Smooth muscle cell (in vitro differentiated cells): ENCODE measurements around the gene COL1A1. TPM values are rescaled to one million over a fixed set of nuclear protein-coding genes. Genes with fewer than 3 reads are reported as not detected.

Experiments used
- DNase-seq: peaks from one replicate; lab custom pipeline; 2025; ENCODE audit not compliant: unreplicated experiment; lab: John Stamatoyannopoulos, UW
- H2AFZ ChIP-seq: fragments of 200-600 bp; sonication (generic); 2 replicates; pipeline ENCODE4 v1.6.0; 2016; ENCODE audit warnings: antibody characterized with exemption, low read depth, mild to moderate bottlenecking
- H3F3A ChIP-seq: fragments of 200-600 bp; sonication (generic); 2 replicates; pipeline ENCODE4 v1.6.0; 2017; ENCODE audit warnings: antibody characterized with exemption, low read depth
- H3K27ac ChIP-seq: fragments of 200-600 bp; sonication (generic); 2 replicates; pipeline ENCODE4 v1.5.1; 2016; ENCODE audit warnings: low read depth, mild to moderate bottlenecking
- H3K27me3 ChIP-seq: fragments of 200-600 bp; sonication (generic); 2 replicates; pipeline ENCODE4 v1.6.1; 2016; ENCODE audit warnings: low read depth, mild to moderate bottlenecking
- H3K36me3 ChIP-seq: fragments of 200-600 bp; sonication (generic); 2 replicates; pipeline ENCODE4 v1.5.1; 2016; ENCODE audit warnings: low read depth
- H3K4me1 ChIP-seq: fragments of 200-600 bp; sonication (generic); 2 replicates; pipeline ENCODE4 v1.5.1; 2016; ENCODE audit warnings: low read depth
- H3K4me2 ChIP-seq: fragments of 200-600 bp; sonication (generic); 2 replicates; pipeline ENCODE4 v1.6.0; 2016; ENCODE audit warnings: mild to moderate bottlenecking
- H3K4me3 ChIP-seq: fragments of 200-600 bp; sonication (generic); 2 replicates; pipeline ENCODE4 v1.5.1; 2016; ENCODE audit warnings: mild to moderate bottlenecking
- H3K79me2 ChIP-seq: fragments of 200-600 bp; sonication (generic); 2 replicates; pipeline ENCODE4 v1.6.0; 2016; ENCODE audit warnings: low read depth, mild to moderate bottlenecking
- H3K9ac ChIP-seq: fragments of 200-600 bp; sonication (generic); 2 replicates; pipeline ENCODE4 v1.6.0; 2016; ENCODE audit warnings: low read depth
- H3K9me3 ChIP-seq: fragments of 200-600 bp; sonication (generic); replicated peaks from 2 replicates; pipeline ENCODE4 v1.5.1; 2016; ENCODE audit warnings: low read depth
- H4K20me1 ChIP-seq: fragments of 200-600 bp; sonication (generic); 2 replicates; pipeline ENCODE4 v1.6.0; 2016; ENCODE audit warnings: low read depth
- WGBS: methylation state at CpG from one replicate; pipeline ENCODE4 v1.1.7; 2016; ENCODE audit warnings: low lambda C conversion rate; 5-methylcytosine and 5-hydroxymethylcytosine counted together
- polyA plus RNA-seq: library from polyadenylated mRNA; unstranded; fragments of >200 nt; fragmentation: Nextera tagmentation; extraction: Ambion mirVana; gene quantifications from 2 replicates; pipeline ENCODE4 v1.2.1, GENCODE V29; 2016
- total RNA-seq: library from RNA; depleted of rRNA; stranded (reverse); fragments of >200 nt; gene quantifications from 2 replicates; pipeline ENCODE4 v1.2.3, GENCODE V29; 2014
- TF ChIP-seq, protein P1 (sequence below): fragments of 200-600 bp; sonication (generic); IDR thresholded peaks from 2 replicates; pipeline ENCODE4 v1.5.1; 2017; ENCODE audit warnings: borderline replicate concordance, mild to moderate bottlenecking, antibody characterized with exemption; ENCODE audit not compliant: insufficient read depth, poor library complexity, severe bottlenecking

The COL1A1 gene
- total and polyA plus RNA-seq, 2 experiments from 2014 or later: 4,141 to 25,649 TPM

DNA sequence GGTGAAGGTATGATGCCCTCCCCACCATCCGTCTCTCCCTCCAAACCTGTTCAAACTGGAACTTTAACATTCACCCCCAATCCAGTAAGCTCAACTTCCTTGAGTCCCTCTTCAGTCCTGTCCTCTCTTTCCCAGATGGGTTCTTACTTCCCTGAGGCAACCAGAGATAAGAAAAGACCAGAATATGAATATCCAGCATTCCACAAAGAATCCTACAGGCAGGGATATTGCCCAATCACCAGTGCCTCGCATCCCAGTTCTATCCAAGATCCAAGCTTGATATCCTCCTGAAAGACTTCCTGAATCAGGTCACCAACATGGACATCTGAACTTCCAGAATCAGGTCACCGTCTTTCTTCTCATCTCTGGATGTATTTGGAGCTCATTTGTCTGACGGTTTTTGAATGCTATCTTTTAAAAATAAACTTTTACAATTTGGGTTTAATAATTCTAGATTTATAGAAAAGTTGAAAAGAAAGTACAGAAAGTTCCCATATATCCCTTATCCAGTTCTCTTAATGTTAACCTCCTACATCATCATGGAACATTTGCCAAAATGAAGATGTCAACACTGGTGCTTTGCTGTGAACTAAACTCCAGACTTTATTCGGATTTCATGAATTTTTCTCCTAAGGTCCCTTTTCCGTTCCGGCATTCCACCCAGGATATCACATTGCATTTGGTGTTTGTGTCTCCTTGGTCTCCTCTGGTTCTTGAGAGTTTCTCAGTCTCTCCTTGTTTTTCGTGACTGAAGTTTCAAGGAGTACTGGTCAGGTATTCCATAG, 13.7 kb upstream of the COL1A1 start:
- Histone ChIP-seq H2AFZ (no peak overlapping the region), H3K4me1 (peaks cover 32% of the 10 kb centered on the region), H3K27me3 (no peaks in the 10 kb centered on the region), H3K9me3 (no peaks in the 10 kb centered on the region), H3F3A (peaks cover 39% of the 10 kb centered on the region), H4K20me1 (no peaks in the 10 kb centered on the region), H3K4me3 (no peak overlapping the region), H3K4me2 (peak overlapping the region; percentile 54), H3K27ac (peak overlapping the region; percentile 99), H3K36me3 (no peaks in the 10 kb centered on the region), H3K9ac (peak overlapping the region; percentile 13), H3K79me2 (no peaks in the 10 kb centered on the region)
- WGBS: 66% methylated on average over 8 of the region's 8 CpGs
- TF ChIP-seq, protein P1, sequence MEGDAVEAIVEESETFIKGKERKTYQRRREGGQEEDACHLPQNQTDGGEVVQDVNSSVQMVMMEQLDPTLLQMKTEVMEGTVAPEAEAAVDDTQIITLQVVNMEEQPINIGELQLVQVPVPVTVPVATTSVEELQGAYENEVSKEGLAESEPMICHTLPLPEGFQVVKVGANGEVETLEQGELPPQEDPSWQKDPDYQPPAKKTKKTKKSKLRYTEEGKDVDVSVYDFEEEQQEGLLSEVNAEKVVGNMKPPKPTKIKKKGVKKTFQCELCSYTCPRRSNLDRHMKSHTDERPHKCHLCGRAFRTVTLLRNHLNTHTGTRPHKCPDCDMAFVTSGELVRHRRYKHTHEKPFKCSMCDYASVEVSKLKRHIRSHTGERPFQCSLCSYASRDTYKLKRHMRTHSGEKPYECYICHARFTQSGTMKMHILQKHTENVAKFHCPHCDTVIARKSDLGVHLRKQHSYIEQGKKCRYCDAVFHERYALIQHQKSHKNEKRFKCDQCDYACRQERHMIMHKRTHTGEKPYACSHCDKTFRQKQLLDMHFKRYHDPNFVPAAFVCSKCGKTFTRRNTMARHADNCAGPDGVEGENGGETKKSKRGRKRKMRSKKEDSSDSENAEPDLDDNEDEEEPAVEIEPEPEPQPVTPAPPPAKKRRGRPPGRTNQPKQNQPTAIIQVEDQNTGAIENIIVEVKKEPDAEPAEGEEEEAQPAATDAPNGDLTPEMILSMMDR: no peak
- DNase-seq: no peak

DNA sequence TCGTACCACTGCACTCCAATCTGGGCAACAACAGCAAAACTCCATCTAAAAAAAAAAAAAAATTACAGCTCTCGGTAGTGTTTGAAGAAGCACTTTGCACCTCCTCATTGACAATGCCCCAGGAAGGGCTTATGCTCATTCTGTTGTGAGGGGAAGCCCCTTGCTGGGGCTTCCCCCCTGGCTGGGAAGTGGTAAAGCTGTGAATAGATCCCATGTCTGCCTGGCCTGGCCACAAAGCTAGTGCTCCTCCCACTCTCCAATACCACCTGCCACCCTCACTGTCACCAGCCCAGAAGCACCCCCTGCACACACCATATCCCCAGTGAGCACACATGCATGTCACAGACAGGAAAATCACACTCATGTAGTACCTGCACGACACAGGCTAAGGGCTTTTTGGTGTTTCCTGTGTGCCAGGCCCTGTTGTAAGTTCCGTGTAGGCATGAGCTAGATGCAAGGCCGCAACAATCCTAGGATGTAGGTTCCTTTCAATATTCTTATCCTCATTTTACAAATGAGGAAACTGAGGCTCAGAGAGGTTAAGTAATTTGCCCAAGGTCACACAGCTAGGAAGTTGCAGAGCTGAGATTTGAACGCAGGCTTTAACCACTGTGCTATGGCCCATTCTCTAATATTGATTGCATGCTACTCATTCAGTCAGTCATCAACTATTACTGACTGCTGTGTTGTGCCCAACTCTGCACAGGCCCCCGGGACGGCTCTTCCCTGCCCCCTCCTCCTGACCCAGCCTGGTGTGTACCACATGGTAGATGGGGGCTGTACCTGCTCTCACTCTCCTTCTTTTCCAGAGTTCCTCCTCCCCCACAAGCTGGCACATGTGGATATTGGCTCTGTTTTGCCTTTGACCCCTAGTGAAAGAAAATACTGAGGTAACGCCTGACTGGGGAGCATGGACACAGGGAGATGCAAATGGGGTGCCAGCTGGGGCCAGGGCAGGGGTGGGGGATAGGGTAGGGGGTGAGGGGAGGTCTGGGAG, 11.9 kb upstream of the COL1A1 start:
- 81% methylated on average over 9 of the region's 9 CpGs for WGBS
- H3K79me2 ChIP-seq: no peaks in the 10 kb centered on the region
- peaks cover 35% of the 10 kb centered on the region for H3K4me1 ChIP-seq
- H3F3A ChIP-seq: peaks cover 37% of the 10 kb centered on the region
- H4K20me1 ChIP-seq: no peaks in the 10 kb centered on the region
- H3K27me3 ChIP-seq: no peaks in the 10 kb centered on the region
- no peak for DNase-seq
- H3K4me2 ChIP-seq: peak overlapping the region; percentile 63
- TF ChIP-seq, protein P1: no peak
- H3K9me3 ChIP-seq: no peaks in the 10 kb centered on the region
- no peak overlapping the region for H2AFZ ChIP-seq
- no peak overlapping the region for H3K4me3 ChIP-seq
- H3K36me3 ChIP-seq: no peaks in the 10 kb centered on the region
- H3K27ac ChIP-seq: peak overlapping the region; percentile 99
- H3K9ac ChIP-seq: peak overlapping the region; percentile 80

DNA sequence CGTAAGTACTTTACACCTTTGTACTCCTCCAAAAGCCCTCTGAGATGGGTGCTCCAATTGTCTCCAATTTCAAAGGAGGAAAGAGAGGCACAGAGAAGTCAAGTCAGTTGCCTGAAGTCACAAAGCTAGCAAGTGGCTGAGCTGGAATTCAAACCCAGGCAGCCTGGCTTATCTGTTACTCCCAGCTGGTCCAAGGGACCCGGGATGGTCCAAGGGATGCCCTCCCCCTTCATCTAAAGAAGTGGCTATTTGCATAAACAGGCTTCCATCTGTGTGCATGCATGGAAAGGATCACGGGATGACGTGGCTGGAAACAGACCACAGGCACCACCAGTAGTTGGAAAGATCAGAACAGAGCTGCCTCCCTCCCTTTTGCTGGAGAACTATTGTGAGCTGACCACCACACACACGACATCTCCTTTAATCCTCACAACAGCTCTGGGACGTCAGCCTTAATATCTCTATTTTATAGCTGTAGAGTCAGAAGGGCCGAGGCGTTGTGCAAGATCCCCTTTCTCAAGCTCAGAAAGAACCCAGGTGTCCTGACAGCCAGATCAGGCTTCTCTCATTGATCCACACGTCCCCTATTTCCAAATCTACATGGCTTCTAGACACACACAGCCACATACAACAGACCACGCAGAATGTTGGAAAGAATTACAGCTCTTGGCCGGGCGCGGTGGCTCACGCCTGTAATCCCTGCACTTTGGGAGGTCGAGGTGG, 10.9 kb upstream of the COL1A1 start:
- H3K9ac ChIP-seq: peak overlapping the region; percentile 80
- no peaks in the 10 kb centered on the region for H3K9me3 ChIP-seq
- H3K79me2 ChIP-seq: no peaks in the 10 kb centered on the region
- H3K36me3 ChIP-seq: no peaks in the 10 kb centered on the region
- H3F3A ChIP-seq: peaks cover 31% of the 10 kb centered on the region
- DNase-seq: no peak
- WGBS: 29% methylated on average over 15 of the region's 15 CpGs
- peak overlapping the region; percentile 76 for H3K4me2 ChIP-seq
- TF ChIP-seq, protein P1: no peak
- H4K20me1 ChIP-seq: no peaks in the 10 kb centered on the region
- H3K27ac ChIP-seq: peak overlapping the region; percentile 99
- H3K4me1 ChIP-seq: peaks cover 44% of the 10 kb centered on the region
- H3K27me3 ChIP-seq: no peaks in the 10 kb centered on the region
- H2AFZ ChIP-seq: no peak overlapping the region
- no peak overlapping the region for H3K4me3 ChIP-seq
